HG02623 (cell line): ENCODE measurements around the gene IPCEF1.
A peak's percentile ranks its signal among the peaks of the same experiment; 100 is the strongest.

ENCODE experiments used
- ATAC-seq: cut with Tn5 transposase; IDR thresholded peaks from one replicate; pipeline ENCODE4 v1.9.1; 2021; ENCODE audit warnings: moderate library complexity; ENCODE audit not compliant: unreplicated experiment

IPCEF1 gene

DNA sequence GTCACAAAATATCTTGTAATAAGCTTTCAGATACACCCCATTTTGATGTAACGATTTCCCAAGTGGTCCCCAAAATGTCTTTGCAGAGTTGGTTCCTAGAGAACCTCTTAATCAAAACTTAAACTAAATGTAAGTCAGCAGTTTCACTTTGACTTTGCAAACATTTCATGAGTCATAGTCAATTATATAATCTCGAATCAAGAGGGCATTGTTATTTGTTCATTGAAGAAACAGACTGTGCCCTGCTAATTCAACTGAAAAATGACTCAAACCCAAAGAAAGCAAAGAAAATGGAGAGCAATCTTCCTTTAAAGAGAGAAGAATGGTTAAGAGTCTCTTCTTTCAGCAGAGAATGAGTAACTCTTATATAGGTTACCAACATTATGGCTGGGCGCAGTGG lies 58.3 kb downstream of the IPCEF1 start:
- no peak for ATAC-seq

DNA sequence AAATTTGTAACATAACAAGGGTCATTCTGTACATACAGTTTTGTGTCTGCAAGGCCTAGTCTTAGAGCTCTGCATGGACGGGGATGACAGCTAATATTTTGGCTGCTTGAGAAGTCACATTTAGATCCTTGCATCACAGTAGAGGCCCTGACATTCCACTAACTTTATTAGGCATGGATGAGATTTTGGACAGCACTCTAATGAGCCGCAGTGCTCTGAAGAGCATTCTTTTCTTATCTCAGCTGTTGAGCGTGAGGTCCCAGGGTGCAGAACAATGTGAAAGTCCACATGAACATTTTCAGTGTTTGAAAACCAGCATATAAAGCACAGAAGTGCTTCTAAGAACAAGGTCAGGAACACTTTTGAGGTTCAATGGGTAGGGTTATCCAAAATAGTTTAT lies 58.9 kb downstream of the IPCEF1 start:
- ATAC-seq: no peak

DNA sequence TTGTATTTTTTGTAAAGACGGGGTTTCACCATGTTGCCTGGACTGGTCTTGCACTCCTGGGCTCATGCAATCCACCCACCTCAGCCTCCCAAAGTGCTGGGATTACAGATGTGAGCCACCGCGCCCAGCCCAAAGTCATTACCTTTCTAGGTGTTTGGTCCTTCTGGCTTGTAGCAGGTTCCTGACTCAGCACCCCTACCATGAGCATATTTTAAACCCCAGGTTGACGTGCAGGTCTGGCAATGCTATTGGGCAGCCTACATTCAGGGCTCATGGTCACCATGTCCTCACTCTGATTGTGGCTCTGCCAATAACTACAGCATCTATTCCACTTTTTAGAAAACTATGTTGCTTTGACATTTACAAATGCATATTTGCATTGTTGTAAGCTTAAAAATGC lies 59.4 kb downstream of the IPCEF1 start:
- ATAC-seq: no peak

DNA sequence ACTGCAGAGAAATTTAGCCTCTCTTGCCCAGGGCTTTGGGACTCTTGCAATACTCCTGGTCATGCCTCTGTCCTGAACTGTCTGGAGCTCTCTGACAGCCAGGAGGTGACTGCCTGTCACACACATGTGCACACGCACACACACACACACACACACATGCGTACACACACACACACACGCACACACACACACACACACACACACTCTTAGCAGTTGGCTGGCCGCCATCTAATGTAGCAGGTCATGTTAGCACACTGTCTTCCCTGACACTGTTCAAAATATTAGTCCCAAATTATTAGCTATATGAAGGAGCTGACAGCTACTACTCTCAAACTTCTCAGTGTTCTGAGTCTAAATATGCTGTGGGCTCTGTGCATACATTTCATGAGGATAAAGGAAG lies 60.9 kb downstream of the IPCEF1 start:
- ATAC-seq: no peak

DNA sequence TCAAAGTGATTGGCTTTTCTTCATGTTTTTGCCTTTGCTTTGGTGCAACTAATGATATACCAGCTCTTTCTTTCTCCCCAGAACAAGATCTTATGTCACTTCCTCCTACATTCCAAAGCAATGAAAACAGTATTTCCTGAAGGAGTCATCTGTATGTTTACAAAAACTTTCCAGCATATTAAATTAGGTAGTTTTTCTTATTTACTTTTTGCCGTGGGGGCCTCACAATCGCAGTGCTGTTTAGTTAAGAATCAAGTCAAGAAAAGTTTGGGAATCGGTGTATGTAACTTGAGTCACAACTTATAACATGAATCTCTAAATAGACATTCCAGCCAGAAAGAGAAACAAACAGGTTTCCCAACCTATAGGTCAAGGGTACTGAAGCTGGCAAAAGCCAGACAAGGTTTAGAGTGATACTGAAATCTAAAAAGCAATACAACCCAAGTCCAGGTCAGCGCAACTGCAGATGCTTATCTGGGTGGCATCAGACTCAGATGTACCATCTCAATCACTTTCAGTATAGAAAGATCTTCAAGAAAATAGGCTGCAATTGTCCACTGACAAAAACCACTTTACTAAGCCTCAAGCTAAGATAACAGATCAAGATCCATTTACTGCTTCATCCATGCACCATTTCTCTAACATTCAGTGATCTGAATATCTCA lies 63.6 kb downstream of the IPCEF1 start:
- no peak for ATAC-seq

DNA sequence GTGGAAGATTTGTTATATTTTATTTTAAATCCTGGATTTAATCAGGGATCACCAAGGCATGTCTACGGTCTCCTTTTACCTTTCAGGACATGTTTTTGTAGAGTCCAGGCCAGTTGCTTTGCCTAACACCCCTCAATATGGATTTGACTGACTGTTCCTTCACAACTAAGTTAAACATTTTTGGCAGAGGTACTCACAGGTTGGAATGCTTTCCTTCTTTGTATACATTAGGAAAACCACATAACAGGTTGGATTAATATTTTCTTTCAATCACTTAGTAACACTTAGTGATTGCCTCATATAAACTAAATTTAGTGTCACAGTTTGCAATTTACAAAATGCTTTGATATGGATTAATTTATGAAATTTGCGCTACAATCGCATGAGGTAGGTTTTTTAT lies 64.5 kb downstream of the IPCEF1 start:
- ATAC-seq: no peak

DNA sequence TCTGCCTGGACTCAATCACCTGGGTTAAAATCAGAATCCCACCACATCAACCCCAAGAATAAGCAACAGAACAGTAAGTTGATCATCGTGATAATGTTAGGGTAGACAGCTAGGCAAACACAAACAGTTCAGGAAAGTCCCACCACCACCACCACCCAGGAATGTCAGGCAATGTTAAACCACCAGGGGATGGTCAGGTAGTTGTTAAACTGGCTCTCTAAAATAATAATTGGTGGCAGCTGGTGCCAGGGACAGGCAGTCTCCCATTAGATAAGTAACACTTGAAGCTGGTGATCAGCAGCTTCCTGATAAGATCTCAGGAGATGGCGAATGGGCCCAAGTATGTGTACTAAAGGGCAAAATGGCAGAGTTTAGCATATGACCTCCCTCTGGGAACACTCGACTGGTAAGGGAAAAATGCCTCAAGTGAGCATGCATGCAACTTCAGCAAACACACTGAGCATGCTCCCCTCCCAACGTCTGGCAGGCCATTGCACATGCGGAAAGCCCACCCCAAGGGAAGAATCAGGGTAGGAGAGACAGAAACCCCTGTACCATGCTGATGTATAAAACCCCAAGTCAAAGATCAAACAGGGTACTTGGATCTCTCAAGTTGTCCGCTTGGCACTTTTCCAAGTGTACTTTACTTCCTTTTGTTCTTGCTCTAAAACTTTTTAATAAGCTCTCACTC lies 66.6 kb downstream of the IPCEF1 start:
- ATAC-seq: no peak

DNA sequence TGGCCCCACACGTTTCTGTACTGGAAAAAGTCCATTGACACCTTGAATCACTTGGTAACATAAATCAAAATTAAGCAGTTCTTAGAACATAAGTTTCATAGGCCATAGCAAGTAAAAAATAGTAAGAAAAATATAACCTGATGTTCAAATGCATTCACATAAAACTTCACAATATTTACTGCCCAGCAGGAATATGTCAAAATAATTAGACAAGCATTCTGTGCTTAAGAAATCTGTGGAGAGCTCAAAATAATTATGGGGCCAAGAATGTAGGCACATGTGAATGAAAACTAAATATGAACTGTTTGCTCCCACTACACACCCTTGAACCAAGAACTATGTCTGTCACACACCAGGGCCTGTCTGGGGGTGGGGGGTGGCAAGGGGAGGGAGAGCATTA lies 70.8 kb downstream of the IPCEF1 start:
- ATAC-seq: no peak

DNA sequence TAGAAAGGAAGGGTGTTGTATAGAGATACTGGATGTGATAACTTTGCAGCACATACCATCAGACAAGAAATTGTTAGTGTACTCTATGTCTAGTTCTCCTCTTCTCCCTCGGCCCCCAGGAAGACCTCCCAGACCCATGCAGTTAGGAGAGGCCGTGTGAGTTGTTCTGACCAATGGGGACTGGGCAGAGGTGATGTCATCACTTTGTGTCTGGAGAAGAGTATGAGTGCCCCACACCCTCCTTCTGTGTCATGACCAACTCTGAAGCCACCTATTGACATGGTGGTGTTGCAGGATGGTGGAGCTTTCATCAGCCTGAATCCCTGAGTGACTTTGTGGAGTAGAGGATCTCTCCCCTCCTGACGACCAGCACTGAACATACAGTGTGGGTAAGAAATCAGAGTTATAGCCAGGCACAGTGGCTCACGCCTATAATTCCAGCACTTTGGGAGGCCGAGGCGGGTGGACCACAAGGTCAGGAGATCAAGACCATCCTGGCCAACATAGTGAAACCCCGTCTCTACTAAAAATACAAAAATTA lies 72.2 kb downstream of the IPCEF1 start:
- no peak for ATAC-seq

DNA sequence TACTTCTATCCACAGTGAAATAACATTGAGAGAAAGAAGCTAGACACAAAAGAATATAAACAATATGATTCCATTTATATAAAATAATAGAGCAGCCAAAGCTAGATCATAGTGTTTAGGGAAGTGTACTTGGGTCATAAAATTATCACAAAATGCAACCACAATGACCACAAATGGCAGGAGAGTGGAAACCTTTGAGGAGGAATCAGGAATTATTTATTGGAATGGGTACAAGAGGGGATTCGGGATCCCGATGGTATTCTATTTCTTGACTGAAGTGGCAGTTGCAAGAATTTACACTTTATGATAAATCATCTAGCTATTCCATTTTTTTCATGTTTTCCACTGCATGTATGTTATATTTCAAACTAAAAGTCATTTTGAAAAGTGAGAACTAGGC lies 76.1 kb downstream of the IPCEF1 start:
- ATAC-seq: no peak

DNA sequence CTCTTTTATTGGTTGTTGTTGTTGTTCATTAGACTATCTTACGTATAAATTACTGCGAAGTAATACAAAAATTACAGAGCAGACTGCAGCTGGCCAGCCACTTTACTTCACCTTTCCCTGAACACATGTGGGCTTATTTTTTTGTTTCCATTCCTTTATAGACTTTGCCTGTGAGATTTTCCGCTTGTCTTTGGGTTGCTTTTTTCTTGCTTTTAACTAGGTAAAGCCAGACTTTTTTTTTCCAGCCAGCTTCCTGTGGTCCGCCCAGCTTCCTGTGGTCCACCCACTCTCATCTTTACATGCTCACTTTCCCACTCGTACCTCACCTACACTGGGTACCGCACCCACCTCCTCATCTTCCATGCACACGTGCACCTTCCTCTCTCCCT lies 79.0 kb downstream of the IPCEF1 start:
- no peak for ATAC-seq

DNA sequence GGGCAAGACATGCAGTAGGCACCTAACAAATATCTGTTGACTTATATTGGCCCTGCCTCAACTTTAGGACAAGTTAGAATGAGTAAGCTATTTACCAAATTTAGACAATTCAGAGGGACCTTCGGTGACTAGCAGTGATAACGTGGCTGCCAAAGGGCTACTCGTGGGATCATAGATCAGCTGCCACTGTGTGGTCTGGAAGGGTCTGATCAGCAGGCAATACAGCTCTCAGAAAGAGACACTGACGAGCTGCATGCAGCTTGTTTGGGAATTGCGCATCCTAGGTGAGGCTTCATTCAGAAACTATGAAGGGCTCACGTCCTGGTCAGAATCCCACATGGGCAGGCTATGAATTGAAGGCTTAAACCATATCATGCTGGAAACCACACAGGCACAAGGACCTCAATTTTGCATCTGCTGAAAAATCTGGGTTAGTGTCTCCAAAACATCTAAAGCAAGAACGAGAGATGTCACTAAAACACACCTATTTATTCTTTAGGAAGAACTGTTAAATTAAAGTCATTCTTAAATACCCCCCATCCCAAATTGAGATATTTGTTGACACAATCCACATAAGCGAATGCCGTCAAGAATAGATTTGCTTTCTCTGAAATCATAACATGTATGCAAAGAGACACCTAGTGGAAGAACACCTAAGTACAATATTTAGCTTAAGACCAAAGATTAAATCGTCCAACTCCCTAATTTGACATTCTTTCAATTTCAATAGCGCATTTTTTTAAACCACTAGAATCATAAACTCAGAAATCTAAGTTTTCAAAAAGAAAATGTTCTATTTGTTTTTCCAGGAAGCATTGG lies 79.6 kb downstream of the IPCEF1 start:
- no peak for ATAC-seq

DNA sequence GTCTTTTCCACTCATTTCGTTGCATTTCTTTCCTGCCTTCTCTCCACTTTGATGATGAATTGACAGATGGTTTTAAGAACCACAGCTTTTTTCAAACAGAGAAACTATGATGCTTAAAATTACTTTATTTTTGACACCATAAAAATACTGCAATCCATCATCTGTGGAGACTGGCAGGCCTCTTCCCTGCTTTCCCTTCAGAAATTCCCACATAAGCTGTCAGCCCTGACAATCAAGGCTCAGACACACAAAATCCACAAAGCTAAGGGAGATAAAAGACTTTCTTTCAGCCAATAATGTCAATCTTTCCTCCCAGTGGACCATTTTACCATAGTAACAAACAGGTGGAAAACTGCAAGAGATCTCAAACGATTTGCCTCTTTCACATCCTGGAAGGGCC lies 82.4 kb downstream of the IPCEF1 start:
- ATAC-seq: no peak

DNA sequence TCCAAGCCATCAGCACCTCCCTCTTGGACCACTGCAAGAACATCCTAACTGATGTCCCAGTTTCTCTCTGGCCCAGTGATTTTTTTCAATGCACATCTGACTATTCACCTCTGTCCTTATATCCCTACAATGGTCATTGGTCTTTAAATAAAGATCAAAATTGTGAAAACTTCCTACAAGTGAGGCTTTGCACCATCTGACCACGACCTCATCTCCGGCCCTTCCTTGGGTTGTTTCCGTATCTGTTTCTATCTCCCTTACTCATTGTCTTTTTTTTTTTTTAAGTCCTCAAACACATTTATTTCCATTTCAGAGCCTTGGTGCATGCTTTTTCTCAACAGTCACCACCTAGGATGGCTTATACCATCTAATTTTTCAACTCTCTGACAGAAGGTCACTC lies 88.1 kb downstream of the IPCEF1 start:
- no peak for ATAC-seq

DNA sequence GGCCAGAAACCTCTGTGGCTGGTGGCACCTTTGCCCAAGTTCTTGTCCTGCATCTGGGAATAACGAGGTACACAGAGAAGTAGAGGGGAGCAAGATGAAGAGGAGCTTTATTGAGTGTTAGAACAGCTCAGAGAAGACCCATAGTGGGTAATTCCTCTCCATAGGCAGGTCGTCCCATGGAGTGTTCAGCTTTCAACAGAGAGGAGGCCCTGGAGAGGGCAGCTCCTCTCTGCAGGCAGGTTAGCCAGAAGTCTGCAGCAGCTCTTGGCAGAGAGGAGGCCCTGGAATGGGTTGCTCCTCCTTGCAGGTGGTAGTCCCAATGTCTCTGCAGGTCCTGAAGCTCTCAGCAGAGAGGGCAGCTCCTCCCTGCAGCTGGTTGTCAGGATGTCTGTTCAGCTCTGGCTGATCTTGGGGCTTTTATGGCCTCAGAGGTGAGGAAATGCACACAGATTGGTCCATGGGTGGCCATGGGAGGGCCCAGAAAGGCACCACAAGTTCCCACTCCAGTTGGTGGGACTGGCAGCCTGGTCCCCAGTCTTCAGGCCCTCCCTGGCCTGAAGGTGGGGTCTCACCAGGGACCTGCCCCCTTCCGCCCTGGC lies 89.0 kb downstream of the IPCEF1 start:
- peak; percentile 62 for ATAC-seq

DNA sequence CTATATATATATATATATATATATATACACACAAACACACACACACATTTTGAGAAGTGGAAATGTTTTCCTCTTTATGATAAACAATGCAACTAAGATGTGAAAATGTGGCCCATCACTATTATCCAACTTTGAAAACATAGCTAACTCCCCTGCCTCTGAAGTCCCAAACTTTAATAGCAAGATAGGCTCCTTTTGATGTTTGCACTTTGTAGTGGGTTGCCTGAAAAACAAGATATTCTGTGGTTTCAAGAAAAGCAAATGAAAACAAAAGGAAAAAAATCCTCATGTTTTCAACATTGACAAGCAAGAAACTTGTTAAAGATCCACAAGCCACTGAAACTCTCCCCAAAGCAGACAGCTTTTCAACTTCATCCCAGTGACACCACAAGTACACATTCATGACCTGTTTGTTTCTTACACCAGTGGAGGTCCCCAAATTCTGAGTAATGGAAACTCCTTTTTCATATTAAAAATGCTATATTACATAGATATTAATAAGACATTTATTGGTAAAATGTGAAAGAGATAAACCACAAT lies 90.0 kb downstream of the IPCEF1 start:
- no peak for ATAC-seq

DNA sequence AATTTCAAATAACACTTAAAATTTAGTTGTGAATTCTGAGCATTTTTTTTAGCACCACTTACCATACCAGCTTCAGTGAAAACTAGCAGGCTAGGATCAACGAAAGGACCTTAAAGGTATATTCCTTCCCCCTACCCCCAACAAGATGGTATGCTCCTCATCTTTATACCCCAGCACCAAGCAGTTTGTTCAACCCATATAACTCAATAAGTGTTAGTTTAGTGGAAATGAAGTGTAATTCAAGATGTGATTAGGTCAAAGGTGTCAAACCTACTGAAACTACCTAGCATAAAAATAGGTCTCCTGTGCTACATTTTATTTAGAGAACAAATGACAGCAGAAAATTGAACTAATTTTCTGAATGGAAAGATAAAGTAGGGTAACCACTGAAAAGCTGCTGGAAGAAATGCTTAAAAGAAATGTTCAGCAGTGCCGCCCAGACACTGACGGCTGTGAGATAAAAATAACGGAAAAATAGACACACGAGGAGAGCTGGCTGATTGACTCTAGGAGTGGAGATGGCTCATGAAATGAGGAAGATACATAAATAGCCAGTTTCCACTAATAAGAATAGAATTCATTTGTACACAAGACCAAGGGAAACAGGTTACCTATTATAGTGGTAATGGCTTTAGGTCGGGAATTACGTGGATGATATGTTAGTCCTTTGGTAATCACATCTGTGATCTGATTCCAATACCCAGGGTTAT lies 94.8 kb downstream of the IPCEF1 start:
- ATAC-seq: peak; percentile 28

DNA sequence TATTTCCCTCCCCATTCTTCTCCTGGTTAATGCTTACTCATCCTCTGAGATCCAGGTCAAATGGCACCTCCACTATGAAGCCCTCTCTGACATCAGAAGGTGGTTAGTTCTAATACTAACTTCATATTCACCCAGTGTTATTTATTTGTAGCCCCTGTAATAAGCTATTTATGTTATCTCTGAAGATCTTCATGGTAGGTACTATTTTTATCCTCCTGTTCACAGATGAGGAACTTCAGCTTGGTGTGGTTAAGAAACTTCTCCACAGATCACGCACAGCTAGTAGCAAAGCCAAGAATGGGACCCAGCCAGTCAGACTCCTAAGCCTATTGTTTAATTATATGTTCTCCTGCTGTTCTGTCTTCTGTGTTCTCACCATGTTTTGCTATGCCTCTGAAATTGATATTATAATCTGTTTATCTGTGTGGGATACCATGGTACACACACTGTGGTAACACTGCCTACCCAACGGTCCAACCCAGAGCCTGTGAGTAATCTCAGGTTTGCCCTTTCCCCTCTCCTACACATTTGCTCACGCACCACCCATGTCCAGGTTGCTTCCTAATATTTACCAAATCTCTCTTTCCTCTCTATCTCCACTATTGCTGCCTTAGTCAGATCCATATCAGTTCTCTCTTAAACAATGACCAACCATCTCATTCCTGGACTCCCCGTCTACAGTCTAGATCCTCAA lies 98.4 kb downstream of the IPCEF1 start:
- ATAC-seq: peak; percentile 72

DNA sequence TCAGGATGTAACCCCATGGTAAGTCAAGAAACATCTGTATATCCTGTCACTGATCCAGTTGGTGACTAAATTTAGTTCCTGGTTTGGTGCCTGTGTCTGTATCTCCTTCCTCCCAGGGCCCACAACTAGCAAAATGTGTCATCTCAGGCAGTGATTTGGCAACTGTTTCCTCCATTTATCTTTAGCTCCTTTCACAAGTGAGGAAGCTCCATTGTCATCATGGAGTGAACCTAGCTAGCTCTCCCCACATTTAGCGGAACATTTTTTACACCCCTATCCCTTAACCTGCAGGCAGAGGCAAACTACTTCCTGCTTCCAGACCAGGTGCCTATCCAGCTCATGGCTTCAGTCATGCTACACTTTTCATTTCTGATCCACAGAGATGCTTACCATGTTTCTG lies 99.5 kb downstream of the IPCEF1 start:
- ATAC-seq: no peak

DNA sequence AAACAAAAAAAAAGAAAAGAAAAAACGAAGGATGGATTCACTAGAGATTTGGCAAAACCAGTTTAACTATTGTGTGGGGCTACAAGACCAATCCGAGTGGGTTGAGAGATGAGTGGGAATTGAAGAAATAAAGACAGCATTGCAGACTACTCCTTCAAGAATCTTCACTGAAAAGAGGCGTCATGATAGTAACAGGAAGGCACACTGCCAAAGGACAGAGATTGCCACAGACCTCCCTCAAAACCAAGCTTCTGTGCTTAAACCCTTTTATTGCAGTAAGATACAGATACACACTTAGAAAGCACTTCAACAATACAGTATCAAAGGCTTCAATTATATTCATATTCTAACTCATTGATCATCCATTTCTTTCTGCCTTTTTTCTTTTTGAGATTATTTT lies 103.9 kb downstream of the IPCEF1 start:
- ATAC-seq: no peak
